WI38 (cell line): Measurements from ENCODE around the gene DCC.

ENCODE experiments used
- H3K4me3 ChIP-seq: 2 replicates; pipeline ENCODE4 v1.5.1; 2011; ENCODE audit warnings: low read depth, mild to moderate bottlenecking, control low read depth, low read length
- CTCF ChIP-seq: IDR thresholded peaks from 2 replicates; pipeline ENCODE4 v1.5.1; 2012; ENCODE audit warnings: low read depth, mild to moderate bottlenecking, control low read depth, low read length

The DCC gene

DNA sequence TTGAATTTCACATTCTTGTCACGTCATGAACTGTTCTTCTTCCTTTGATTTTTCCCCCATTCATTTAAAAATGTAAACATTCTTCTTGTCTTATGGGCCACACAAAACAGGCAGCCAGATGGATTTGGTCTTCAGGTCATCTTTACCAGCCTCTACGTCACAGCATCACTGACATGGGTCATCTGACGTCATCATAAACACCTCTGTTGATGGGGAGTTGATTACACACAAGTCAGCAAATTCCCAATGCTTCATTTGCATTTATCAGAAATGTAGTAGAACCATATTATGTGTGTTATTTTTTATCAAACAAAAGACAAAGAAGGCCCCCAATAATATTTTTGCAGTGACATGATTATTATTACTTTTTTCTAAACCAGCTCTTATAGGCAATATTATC is 777.9 kb downstream of the DCC start:
- H3K4me3 ChIP-seq: no peak overlapping the region
- TF ChIP-seq CTCF: no peak

- TF ChIP-seq CTCF: no peak
- H3K4me3 ChIP-seq: no peak overlapping the region
Measured at GRCh38 chr18:53126210-53126609, 786.2 kb downstream of the DCC start.

- no peak overlapping the region for H3K4me3 ChIP-seq
- no peak for TF ChIP-seq CTCF
Measured at GRCh38 chr18:53131001-53131400, 791.0 kb downstream of the DCC start.

- TF ChIP-seq CTCF: no peak
- no peak overlapping the region for H3K4me3 ChIP-seq
Measured at GRCh38 chr18:53134711-53135110, 794.7 kb downstream of the DCC start.

- no peak for TF ChIP-seq CTCF
- no peak overlapping the region for H3K4me3 ChIP-seq
Measured at GRCh38 chr18:53135654-53136053, 795.7 kb downstream of the DCC start.

DNA sequence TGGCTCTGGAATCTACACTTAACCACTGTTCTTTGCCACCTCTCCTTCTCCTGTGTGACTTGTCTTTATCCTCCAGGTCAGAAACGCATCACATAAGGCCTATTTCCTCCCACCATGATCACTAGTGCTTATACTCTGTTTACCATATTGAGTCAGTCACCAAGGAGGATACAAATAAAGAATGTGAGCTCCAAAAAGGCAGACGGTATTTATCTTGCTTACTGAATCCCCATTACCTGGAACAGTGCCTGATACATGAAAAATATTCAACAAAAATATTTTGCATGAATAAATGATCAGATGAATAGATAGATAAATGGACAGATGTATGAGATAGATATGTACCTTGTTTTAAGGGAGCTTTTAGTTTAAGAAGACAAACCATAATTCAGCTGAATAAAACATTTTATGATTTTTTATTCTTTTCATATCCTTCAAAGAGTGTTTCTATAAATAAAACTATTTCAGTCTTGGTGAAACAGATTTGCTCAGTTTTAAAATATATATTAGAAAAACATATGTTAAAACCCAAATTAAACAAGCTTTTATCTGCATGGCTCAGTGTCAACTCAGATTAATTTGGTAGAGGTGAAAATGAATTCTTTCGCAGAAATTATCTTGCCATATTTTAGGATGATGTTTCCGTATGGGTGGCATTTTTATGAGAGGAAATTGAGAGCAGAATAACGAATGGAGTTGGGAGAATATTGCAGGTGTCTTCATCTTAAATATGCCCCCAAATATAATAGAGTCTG is 799.9 kb downstream of the DCC start:
- TF ChIP-seq CTCF: no peak
- no peak overlapping the region for H3K4me3 ChIP-seq

- TF ChIP-seq CTCF: no peak
- no peak overlapping the region for H3K4me3 ChIP-seq
Measured at GRCh38 chr18:53142005-53142404, 802.0 kb downstream of the DCC start.
